Hepatocyte (in vitro differentiated cells): ENCODE measurements around the gene RBFOX1.

ENCODE experiments used
- CTCF ChIP-seq: fragments of 200-600 bp; sonication (generic); IDR thresholded peaks from 2 replicates; pipeline ENCODE4 v1.5.1; 2016; ENCODE audit warnings: antibody characterized with exemption, mild to moderate bottlenecking; ENCODE audit not compliant: poor library complexity
- EZH2 ChIP-seq: fragments of 200-600 bp; sonication (generic); IDR thresholded peaks from 2 replicates; pipeline ENCODE4 v1.6.1; 2016; ENCODE audit warnings: antibody characterized with exemption, mild to moderate bottlenecking, borderline replicate concordance
- EZH2phosphoT487 ChIP-seq: fragments of 200-600 bp; sonication (generic); IDR thresholded peaks from one replicate; pipeline ENCODE4 v1.6.1; 2018; ENCODE audit warnings: antibody characterized with exemption, mild to moderate bottlenecking, low read depth, moderate library complexity; ENCODE audit not compliant: unreplicated experiment, severe bottlenecking

GRCh38 chr16:7344830-7345780 lies 12.5 kb downstream of the RBFOX1 start:
- TF ChIP-seq CTCF: no peak
- TF ChIP-seq EZH2: no peak
- no peak for TF ChIP-seq EZH2phosphoT487
